CD4-positive, CD25-positive, alpha-beta regulatory T cell (primary cell): ENCODE measurements around the gene IPO9. TPM values are rescaled to one million over a fixed set of nuclear protein-coding genes. Genes with fewer than 3 reads are reported as not detected.
A peak's percentile ranks its signal among the peaks of the same experiment; 100 is the strongest.

Experiments used
- ATAC-seq, 2 donors: fragments of 150-1000 bp; cut with Tn5 transposase; one replicate each; pipeline ENCODE4 v1.10.0; 2021; ENCODE audit warnings: low read depth in 2 of 2, moderate number of reproducible peaks in 2 of 2, moderate library complexity in 1 of 2
- DNase-seq, 3 donors: peaks; one replicate each; pipeline versions ENCODE4 v3.0.0 to v3.0.0-alpha.2; 2012 to 2022; ENCODE audit warnings: mixed read lengths in 1 of 3
- H3K27ac ChIP-seq: one replicate; pipeline ENCODE4 v1.7.0; 2013; ENCODE audit warnings: mild to moderate bottlenecking, low read length; ENCODE audit not compliant: insufficient read depth, poor library complexity, severe bottlenecking
- H3K27me3 ChIP-seq: one replicate; pipeline ENCODE4 v1.7.0; 2013; ENCODE audit warnings: low read length; ENCODE audit not compliant: control insufficient read depth, insufficient read depth
- H3K36me3 ChIP-seq: one replicate; pipeline ENCODE4 v1.7.0; 2013; ENCODE audit warnings: mild to moderate bottlenecking, low read length, moderate library complexity; ENCODE audit not compliant: control insufficient read depth, insufficient read depth
- H3K4me1 ChIP-seq: 2 replicates; pipeline ENCODE4 v1.7.0; 2013; ENCODE audit warnings: mild to moderate bottlenecking, low read length; ENCODE audit not compliant: insufficient read depth, control insufficient read depth, poor library complexity, severe bottlenecking
- H3K4me3 ChIP-seq: one replicate; pipeline ENCODE4 v1.7.0; 2013; ENCODE audit warnings: low read depth, mild to moderate bottlenecking, low read length, moderate library complexity
- H3K9me3 ChIP-seq, 2 experiments: 1 replicate in 1 of 2; 2 replicates in 1 of 2; pipeline ENCODE4 v1.7.0; 2013; ENCODE audit warnings: low read length in 2 of 2, mild to moderate bottlenecking in 1 of 2, moderate library complexity in 1 of 2; ENCODE audit not compliant: control insufficient read depth in 2 of 2
- H3K27ac Mint-ChIP-seq, 3 donors: one replicate each; pipeline ENCODE4 v1.8.0; 2020 to 2022; ENCODE audit warnings: mild to moderate bottlenecking in 3 of 3, mixed read lengths in 3 of 3, moderate library complexity in 2 of 3
- H3K27me3 Mint-ChIP-seq: one replicate; pipeline ENCODE4 v1.8.0; 2022; ENCODE audit warnings: mild to moderate bottlenecking, mixed read lengths
- H3K36me3 Mint-ChIP-seq: one replicate; pipeline ENCODE4 v1.8.0; 2020; ENCODE audit warnings: mixed read lengths
- H3K4me1 Mint-ChIP-seq, 4 donors: one replicate each; pipeline ENCODE4 v1.8.0; 2020 to 2022; ENCODE audit warnings: mixed read lengths in 4 of 4, mild to moderate bottlenecking in 1 of 4
- H3K4me3 Mint-ChIP-seq, 4 donors: one replicate each; pipeline ENCODE4 v1.8.0; 2020 to 2022; ENCODE audit warnings: mild to moderate bottlenecking in 4 of 4, mixed read lengths in 4 of 4, moderate library complexity in 3 of 4
- H3K9me3 Mint-ChIP-seq, 7 donors: one replicate each; pipeline ENCODE4 v1.8.0; 2020 to 2022; ENCODE audit warnings: mixed read lengths in 7 of 7, mild to moderate bottlenecking in 3 of 7, moderate library complexity in 2 of 7
- polyA plus RNA-seq, 4 donors: library from polyadenylated mRNA; unstranded; fragments of 300-500 nt; fragmentation: Illumina TruSeq; gene quantifications; one replicate each; pipeline ENCODE4 v1.2.3, GENCODE V29; 2021
- total RNA-seq: library from RNA; stranded (reverse); gene quantifications from one replicate; pipeline ENCODE4 v1.2.3, GENCODE V29; 2022

The IPO9 gene
- total and polyA plus RNA-seq, 5 donors from 2014 or later, result 13.9 to 31.3 (median 15.2) TPM

DNA sequence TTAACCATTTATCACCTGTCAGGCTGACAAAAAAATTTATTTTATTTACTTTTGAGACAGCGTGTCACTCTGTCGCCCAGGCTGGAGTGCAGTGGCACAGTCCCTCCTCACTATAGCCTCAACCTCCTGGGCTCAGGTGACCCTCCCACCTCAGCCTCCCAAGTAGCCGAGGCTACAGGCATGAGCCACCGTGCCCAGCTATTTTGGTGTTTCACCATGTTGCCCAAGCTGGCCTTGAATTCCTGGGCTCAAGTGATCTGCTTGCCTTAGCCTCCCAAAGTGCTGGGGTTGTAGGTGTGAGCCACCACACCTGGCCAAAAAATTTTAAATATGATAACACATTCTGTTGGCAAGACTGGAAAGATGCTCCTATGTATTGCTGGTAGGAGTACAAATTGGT is 11.1 kb downstream of the IPO9 start:
- H3K27ac Mint-ChIP-seq, result no peak overlapping the region
- H3K27me3 Mint-ChIP-seq, result no peaks in the 10 kb centered on the region
- H3K9me3 Mint-ChIP-seq, result no peaks in the 10 kb centered on the region
- peaks cover 19% of the 10 kb centered on the region for H3K36me3 ChIP-seq
- H3K27ac ChIP-seq, result no peak overlapping the region
- H3K4me1 ChIP-seq, result peaks cover 4% of the 10 kb centered on the region
- H3K4me1 Mint-ChIP-seq, result peaks cover 43 to 63% (median 53%) of the 10 kb centered on the region in 4 donors
- no peaks in the 10 kb centered on the region for H3K9me3 ChIP-seq
- H3K36me3 Mint-ChIP-seq, result peaks cover 15% of the 10 kb centered on the region
- ATAC-seq (no peak), DNase-seq (no peak)
- H3K4me3 ChIP-seq, result no peak overlapping the region
- H3K4me3 Mint-ChIP-seq, result no peak overlapping the region
- no peaks in the 10 kb centered on the region for H3K27me3 ChIP-seq

DNA sequence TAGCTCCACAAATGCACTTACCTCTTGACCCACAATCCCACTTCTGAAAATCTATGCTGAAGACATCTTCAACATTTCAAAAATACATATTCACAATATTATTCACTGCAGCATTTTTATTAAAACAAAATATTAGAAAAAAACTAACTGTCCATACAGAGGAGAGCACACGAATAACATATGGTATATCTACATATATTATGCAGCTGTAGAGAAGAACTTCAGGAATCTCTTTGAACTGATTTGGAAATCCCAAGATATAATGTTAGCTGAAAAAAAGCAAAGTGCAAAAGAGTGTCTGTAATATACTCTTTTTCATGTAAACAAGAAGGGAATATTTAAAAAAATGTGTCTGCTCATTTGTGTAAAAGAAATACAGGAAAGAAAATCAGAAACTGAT is 11.5 kb downstream of the IPO9 start:
- ATAC-seq, result no peak

GRCh38 chr1:201841265-201841912 is 12.4 kb downstream of the IPO9 start:
- Mint-ChIP-seq H3K27me3 (no peaks in the 10 kb centered on the region), H3K4me1 (peaks cover 39 to 64% (median 53%) of the 10 kb centered on the region in 4 donors), H3K36me3 (peaks cover 8% of the 10 kb centered on the region), H3K4me3 (no peak overlapping the region), H3K27ac (no peak overlapping the region), H3K9me3 (no peaks in the 10 kb centered on the region)
- Histone ChIP-seq H3K9me3 (no peaks in the 10 kb centered on the region), H3K4me1 (peaks cover 4% of the 10 kb centered on the region), H3K27me3 (no peaks in the 10 kb centered on the region), H3K4me3 (no peak overlapping the region), H3K27ac (no peak overlapping the region), H3K36me3 (peaks cover 11% of the 10 kb centered on the region)
- no peak for DNase-seq
- ATAC-seq, result no peak

More for the DNA sequence above, 11.5 kb downstream of the IPO9 start:
- Mint-ChIP-seq H3K27me3 (no peaks in the 10 kb centered on the region), H3K4me3 (no peak overlapping the region), H3K27ac (peak overlapping the region in 2 of 3 donors; percentile 46 to 52), H3K36me3 (peaks cover 12% of the 10 kb centered on the region), H3K4me1 (peaks cover 43 to 61% (median 53%) of the 10 kb centered on the region in 4 donors), H3K9me3 (no peaks in the 10 kb centered on the region)
- no peak for DNase-seq
- H3K27me3 ChIP-seq, result no peaks in the 10 kb centered on the region
- H3K27ac ChIP-seq, result no peak overlapping the region
- no peak overlapping the region for H3K4me3 ChIP-seq
- H3K36me3 ChIP-seq, result peaks cover 15% of the 10 kb centered on the region
- no peaks in the 10 kb centered on the region for H3K9me3 ChIP-seq
- peaks cover 4% of the 10 kb centered on the region for H3K4me1 ChIP-seq

- Mint-ChIP-seq H3K4me3 (no peak overlapping the region), H3K4me1 (peaks cover 42 to 57% (median 47%) of the 10 kb centered on the region in 4 donors), H3K27me3 (no peaks in the 10 kb centered on the region), H3K36me3 (peaks cover 7% of the 10 kb centered on the region), H3K9me3 (no peaks in the 10 kb centered on the region), H3K27ac (peak overlapping the region in 2 of 3 donors; percentile 17 to 78)
- Histone ChIP-seq H3K9me3 (no peaks in the 10 kb centered on the region), H3K4me3 (no peak overlapping the region), H3K4me1 (peaks cover 4% of the 10 kb centered on the region), H3K27ac (no peak overlapping the region), H3K36me3 (peaks cover 6% of the 10 kb centered on the region), H3K27me3 (no peaks in the 10 kb centered on the region)
- ATAC-seq, result no peak
- DNase-seq, result no peak
Measured at GRCh38 chr1:201842472-201843027, 13.6 kb downstream of the IPO9 start.

DNA sequence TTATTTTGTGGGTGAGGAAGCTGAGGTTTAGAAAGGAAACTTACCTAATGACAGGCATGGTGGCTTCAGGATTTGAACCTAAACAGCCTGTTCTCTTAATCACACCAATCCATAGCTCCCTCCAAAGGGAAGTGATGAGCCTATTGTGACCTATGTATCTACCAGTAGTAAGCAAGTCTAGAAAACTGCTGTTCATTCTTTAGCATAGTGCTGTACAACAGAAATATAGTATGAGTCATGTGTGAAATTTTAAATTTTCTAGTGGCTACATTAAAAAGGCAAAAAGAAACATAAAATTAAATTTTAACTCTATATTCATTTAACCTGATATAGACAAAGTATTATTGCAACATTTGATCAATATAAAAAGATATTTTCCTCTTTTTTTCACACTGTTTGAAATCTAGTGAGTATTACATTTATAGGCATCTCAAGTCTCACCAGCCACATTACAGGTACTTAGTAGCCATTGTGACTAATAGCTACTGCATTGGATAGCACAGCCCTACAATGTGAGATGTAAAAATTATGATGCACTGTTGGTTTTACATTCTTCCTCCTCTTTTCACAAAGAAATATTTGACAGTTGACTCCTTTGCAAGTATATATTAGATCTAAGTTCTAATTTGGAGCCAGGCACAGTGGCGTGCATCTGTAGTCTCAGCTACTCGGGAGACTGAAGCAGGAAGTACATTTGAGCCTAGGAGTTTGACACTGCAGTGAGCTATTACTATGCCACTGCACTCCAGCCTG is 16.6 kb downstream of the IPO9 start:
- Mint-ChIP-seq H3K27ac (no peak overlapping the region), H3K36me3 (peaks cover 16% of the 10 kb centered on the region), H3K27me3 (no peaks in the 10 kb centered on the region)

GRCh38 chr1:201847150-201847549 is 18.2 kb downstream of the IPO9 start:
- no peaks in the 10 kb centered on the region for H3K27me3 Mint-ChIP-seq

More for the DNA sequence above, 16.6 kb downstream of the IPO9 start:
- peaks cover 33 to 44% (median 37%) of the 10 kb centered on the region in 4 donors for H3K4me1 Mint-ChIP-seq
- Histone ChIP-seq H3K27ac (no peak overlapping the region), H3K36me3 (peaks cover 32% of the 10 kb centered on the region), H3K4me3 (no peak overlapping the region), H3K9me3 (no peaks in the 10 kb centered on the region), H3K27me3 (no peaks in the 10 kb centered on the region), H3K4me1 (no peaks in the 10 kb centered on the region)
- H3K4me3 Mint-ChIP-seq, result no peak overlapping the region
- H3K9me3 Mint-ChIP-seq, result no peaks in the 10 kb centered on the region
- DNase-seq (no peak), ATAC-seq (no peak)

GRCh38 chr1:201848230-201848629 is 19.3 kb downstream of the IPO9 start:
- Mint-ChIP-seq H3K27ac (no peak overlapping the region), H3K4me1 (peaks cover 16 to 24% (median 17%) of the 10 kb centered on the region in 4 donors), H3K36me3 (peaks cover 33% of the 10 kb centered on the region)

More at GRCh38 chr1:201847150-201847549, 18.2 kb downstream of the IPO9 start:
- H3K4me1 Mint-ChIP-seq, result peaks cover 22 to 31% (median 24%) of the 10 kb centered on the region in 4 donors
- DNase-seq (no peak), ATAC-seq (no peak)
- no peak overlapping the region for H3K4me3 Mint-ChIP-seq
- H3K27ac Mint-ChIP-seq, result peak overlapping the region in 1 of 3 donors; percentile 69
- H3K9me3 Mint-ChIP-seq, result no peaks in the 10 kb centered on the region
- Histone ChIP-seq H3K4me3 (no peak overlapping the region), H3K27ac (no peak overlapping the region), H3K36me3 (peaks cover 47% of the 10 kb centered on the region), H3K4me1 (no peaks in the 10 kb centered on the region), H3K27me3 (no peaks in the 10 kb centered on the region), H3K9me3 (no peaks in the 10 kb centered on the region)
- H3K36me3 Mint-ChIP-seq, result peaks cover 25% of the 10 kb centered on the region

More at GRCh38 chr1:201848230-201848629, 19.3 kb downstream of the IPO9 start:
- Histone ChIP-seq H3K27ac (no peak overlapping the region), H3K4me3 (no peak overlapping the region), H3K9me3 (no peaks in the 10 kb centered on the region), H3K27me3 (no peaks in the 10 kb centered on the region), H3K36me3 (peaks cover 58% of the 10 kb centered on the region), H3K4me1 (no peaks in the 10 kb centered on the region)
- no peak overlapping the region for H3K4me3 Mint-ChIP-seq
- ATAC-seq (no peak), DNase-seq (no peak)
- no peaks in the 10 kb centered on the region for H3K9me3 Mint-ChIP-seq
- H3K27me3 Mint-ChIP-seq, result no peaks in the 10 kb centered on the region
